Activated CD4-positive, alpha-beta memory T cell treated with anti-CD3 and anti-CD28 coated beads for 36 hours (primary cell): ENCODE results near the gene MYO3A. TPM values are rescaled to one million over a fixed set of nuclear protein-coding genes. Genes with fewer than 3 reads are reported as not detected.

Experiments
- CTCF ChIA-PET: fragments of 350-600 bp; sonication (Branson Sonifier 250); formaldehyde crosslinking; loops from one replicate; lab custom pipeline; 2021; ENCODE audit warnings: antibody characterized with exemption, inconsistent platforms; lab: Charles Lee
- POLR2A ChIA-PET: fragments of 350-600 bp; sonication (Branson Sonifier 250); formaldehyde crosslinking; loops from one replicate; lab custom pipeline; 2021; ENCODE audit warnings: antibody characterized with exemption; lab: Charles Lee
- DNase-seq: peaks from one replicate; pipeline ENCODE4 v3.0.0-alpha.2; 2020
- H3K27ac Mint-ChIP-seq: one replicate; pipeline ENCODE4 v1.8.0; 2021; ENCODE audit warnings: mixed read lengths
- H3K27me3 Mint-ChIP-seq: one replicate; pipeline ENCODE4 v1.8.0; 2021; ENCODE audit warnings: mixed read lengths
- H3K36me3 Mint-ChIP-seq: one replicate; pipeline ENCODE4 v1.8.0; 2021; ENCODE audit warnings: mixed read lengths
- H3K4me1 Mint-ChIP-seq: one replicate; pipeline ENCODE4 v1.8.0; 2021; ENCODE audit warnings: low read depth, mixed read lengths
- H3K4me3 Mint-ChIP-seq: one replicate; pipeline ENCODE4 v1.8.0; 2021; ENCODE audit warnings: mild to moderate bottlenecking, mixed read lengths
- H3K9me3 Mint-ChIP-seq: one replicate; pipeline ENCODE4 v1.8.0; 2021; ENCODE audit warnings: mixed read lengths
- intact Hi-C: fragments of 100-400 bp; cut with micrococcal nuclease; formaldehyde crosslinking; loops from one replicate; pipeline ENCODE4 v1.15.1; 2023
- total RNA-seq, 2 experiments: library from RNA; stranded (reverse); gene quantifications; one replicate each; pipeline ENCODE4 v1.2.3, GENCODE V29; 2021

MYO3A gene
- total RNA-seq: not detected

DNA sequence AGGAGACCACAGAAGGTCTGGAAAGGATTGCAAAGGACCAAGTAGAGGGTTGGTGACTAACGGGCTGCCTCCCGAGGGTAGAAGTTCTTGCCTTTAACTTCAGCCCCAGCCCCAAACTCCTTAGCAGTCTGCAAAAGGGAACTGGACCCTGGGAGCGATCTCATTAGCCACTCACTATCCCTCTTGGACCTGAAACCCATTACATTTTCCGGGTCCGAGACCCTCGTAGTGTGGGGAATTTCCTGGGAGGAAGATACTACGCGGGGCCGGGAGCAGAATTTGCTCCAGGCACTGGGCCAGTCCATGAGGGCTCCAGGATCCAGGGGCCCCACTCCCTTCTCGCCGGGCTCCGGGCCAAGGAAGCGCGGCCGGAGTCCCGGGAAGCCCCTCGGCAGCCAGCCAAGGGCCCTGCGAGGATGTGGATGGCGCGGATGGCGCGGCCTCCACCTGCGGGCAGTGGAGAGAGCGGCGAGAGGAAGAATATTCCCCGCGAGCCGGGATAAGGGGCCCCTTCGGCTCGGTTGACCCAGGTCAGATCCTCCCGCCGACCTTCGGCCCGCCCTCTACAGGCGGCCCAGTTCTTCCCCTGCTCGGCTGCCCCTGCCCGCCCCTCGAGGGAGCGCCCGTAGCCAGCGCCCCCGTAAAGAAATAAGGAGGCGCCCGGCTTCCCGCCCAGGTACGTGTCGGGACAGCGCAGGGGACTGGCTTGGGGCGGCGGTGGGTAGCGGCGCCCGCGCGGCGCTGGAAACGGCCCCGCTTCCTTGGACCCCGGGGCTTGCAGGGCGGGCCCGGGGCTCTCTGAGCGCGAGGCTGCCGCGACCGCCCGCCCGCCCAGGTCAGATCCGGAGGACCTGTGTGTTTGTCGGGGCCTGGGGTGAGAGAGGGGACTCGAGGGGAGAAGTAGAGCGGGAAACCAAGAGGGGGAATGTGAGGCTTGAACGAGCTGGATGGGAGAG is at the start of gene MYO3A:
TSS of gene MYO3A (plus strand) at position 577 of the 956 bp plus-strand sequence. CDS start 17,882 bp downstream, outside the sequence.
- intact Hi-C loops: no loop called here
- no peaks in the 10 kb centered on the region for H3K36me3 Mint-ChIP-seq
- POLR2A ChIA-PET: no interaction called here
- no peak within 1 kb of the TSS for H3K27ac Mint-ChIP-seq
- H3K9me3 Mint-ChIP-seq: no peaks in the 10 kb centered on the region
- CTCF ChIA-PET: interaction anchor here (0.6 kb wide), 1 partner anchor 62 kb away, joined by 5 read pairs; no protein-coding TSS in a partner anchor
- peak within 1 kb of the TSS; percentile 40 for H3K4me3 Mint-ChIP-seq
- H3K4me1 Mint-ChIP-seq: peaks cover 5% of the 10 kb centered on the region
- no peak for DNase-seq
- peaks cover 35% of the 10 kb centered on the region for H3K27me3 Mint-ChIP-seq

DNA sequence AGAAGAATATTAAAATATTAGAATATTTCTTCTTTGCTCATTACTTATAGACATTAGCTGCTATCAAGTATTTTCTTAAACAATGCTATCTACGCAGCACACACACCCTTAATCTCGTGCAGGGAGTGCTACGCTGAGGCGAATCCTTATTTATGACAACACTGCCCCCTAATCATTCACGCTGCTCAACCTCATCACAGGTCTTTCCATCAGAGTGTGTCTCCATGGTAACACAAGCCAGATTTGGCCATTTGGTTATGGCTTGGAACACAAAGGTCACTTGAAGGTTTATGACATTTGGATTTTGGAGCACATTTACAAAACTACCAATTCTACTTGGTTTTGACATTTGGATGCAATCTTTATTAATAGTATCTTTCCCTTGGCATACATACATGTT is 45.4 kb upstream of the MYO3A start:
- no peaks in the 10 kb centered on the region for H3K4me1 Mint-ChIP-seq
- no peaks in the 10 kb centered on the region for H3K27me3 Mint-ChIP-seq
- H3K27ac Mint-ChIP-seq: no peak overlapping the region
- no peaks in the 10 kb centered on the region for H3K36me3 Mint-ChIP-seq
- CTCF ChIA-PET: no interaction called here
- POLR2A ChIA-PET: no interaction called here
- no peaks in the 10 kb centered on the region for H3K9me3 Mint-ChIP-seq
- DNase-seq: no peak
- intact Hi-C loops: no loop called here
- no peak overlapping the region for H3K4me3 Mint-ChIP-seq

- Mint-ChIP-seq H3K27ac (no peak overlapping the region), H3K4me1 (no peaks in the 10 kb centered on the region), H3K9me3 (no peaks in the 10 kb centered on the region), H3K27me3 (no peaks in the 10 kb centered on the region), H3K4me3 (no peak overlapping the region), H3K36me3 (no peaks in the 10 kb centered on the region)
- CTCF ChIA-PET: no interaction called here
- intact Hi-C loops: no loop called here
- POLR2A ChIA-PET: no interaction called here
- no peak for DNase-seq
These were observed 43.0 kb upstream of the MYO3A start for GRCh38 chr10:25890995-25891394.

DNA sequence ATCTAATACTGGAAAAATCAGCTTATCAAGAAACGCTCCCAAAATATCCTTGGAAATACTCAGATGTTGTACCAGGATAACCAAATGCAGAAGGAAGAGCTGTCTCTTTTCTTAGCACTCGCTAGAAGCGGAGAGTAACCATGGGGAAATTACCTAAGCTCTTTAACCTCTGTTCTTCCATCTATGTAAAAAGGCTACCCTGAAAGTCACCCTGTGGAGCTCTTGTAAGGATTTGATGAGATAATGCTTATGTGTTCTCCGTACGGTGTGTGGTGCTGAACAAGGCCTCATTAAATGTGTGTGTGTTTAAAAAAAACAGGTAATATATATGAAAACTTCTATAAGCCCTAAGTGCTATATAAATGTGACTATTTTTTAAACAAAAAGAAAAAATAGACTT is 38.2 kb upstream of the MYO3A start:
- CTCF ChIA-PET: interaction anchor here (2.1 kb wide), 1 partner anchor 20 kb away, joined by 6 read pairs; no protein-coding TSS in a partner anchor
- no peak overlapping the region for H3K27ac Mint-ChIP-seq
- H3K4me1 Mint-ChIP-seq: no peaks in the 10 kb centered on the region
- intact Hi-C loops: no loop called here
- H3K9me3 Mint-ChIP-seq: no peaks in the 10 kb centered on the region
- DNase-seq: no peak
- H3K4me3 Mint-ChIP-seq: no peak overlapping the region
- no peaks in the 10 kb centered on the region for H3K27me3 Mint-ChIP-seq
- POLR2A ChIA-PET: no interaction called here
- no peaks in the 10 kb centered on the region for H3K36me3 Mint-ChIP-seq

DNA sequence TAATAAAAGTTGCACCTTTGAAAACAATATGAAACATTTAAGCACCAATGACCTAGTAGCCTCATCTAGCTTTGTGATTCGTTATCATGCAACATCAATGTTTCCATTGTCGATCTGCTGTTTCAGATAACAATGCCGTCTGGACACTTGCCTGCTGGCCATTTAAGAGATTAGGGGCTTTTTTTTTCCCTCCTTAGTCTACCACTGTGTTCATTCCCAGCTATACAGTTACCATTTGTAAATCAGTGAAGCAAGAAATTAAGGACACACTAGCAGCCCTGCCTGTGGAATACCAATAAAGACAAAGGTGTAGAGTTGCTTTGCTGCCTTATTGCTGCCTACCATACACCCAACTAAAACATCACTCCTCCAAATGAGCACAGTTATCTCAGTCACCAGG is 37.6 kb upstream of the MYO3A start:
- POLR2A ChIA-PET: no interaction called here
- Mint-ChIP-seq H3K4me3 (no peak overlapping the region), H3K9me3 (no peaks in the 10 kb centered on the region)

DNA sequence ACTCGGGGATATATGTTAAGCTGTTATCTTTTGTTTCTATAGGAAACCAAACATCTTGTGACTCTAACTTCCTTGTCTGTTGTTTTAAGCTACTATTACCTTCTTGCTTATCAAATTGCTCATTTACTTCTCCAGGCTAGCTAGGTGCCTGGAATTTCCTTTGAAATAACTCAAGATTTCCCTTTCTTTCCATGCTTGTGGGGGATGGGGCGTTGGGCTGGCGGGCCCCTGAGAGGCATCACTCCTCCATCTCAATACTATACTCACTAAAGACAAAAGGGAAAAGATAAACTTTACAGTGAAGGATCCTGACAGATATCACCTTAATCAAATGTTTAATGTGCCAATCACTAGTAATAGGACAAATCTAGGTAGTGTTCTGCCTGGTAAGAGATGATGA is 34.7 kb upstream of the MYO3A start:
- Mint-ChIP-seq H3K27ac (no peak overlapping the region), H3K4me1 (no peaks in the 10 kb centered on the region), H3K9me3 (no peaks in the 10 kb centered on the region), H3K27me3 (no peaks in the 10 kb centered on the region), H3K4me3 (no peak overlapping the region), H3K36me3 (no peaks in the 10 kb centered on the region)
- POLR2A ChIA-PET: no interaction called here
- intact Hi-C loops: no loop called here
- no peak for DNase-seq
- CTCF ChIA-PET: interaction anchor here (1.3 kb wide), 1 partner anchor 23 kb away, joined by 4 read pairs; no protein-coding TSS in a partner anchor

More for the DNA sequence above, 37.6 kb upstream of the MYO3A start:
- CTCF ChIA-PET: interaction anchor here (2.1 kb wide), 1 partner anchor 21 kb away, joined by 6 read pairs; no protein-coding TSS in a partner anchor
- no peak for DNase-seq
- intact Hi-C loops: no loop called here
- Mint-ChIP-seq H3K27me3 (no peaks in the 10 kb centered on the region), H3K27ac (no peak overlapping the region), H3K4me1 (no peaks in the 10 kb centered on the region), H3K36me3 (no peaks in the 10 kb centered on the region)

DNA sequence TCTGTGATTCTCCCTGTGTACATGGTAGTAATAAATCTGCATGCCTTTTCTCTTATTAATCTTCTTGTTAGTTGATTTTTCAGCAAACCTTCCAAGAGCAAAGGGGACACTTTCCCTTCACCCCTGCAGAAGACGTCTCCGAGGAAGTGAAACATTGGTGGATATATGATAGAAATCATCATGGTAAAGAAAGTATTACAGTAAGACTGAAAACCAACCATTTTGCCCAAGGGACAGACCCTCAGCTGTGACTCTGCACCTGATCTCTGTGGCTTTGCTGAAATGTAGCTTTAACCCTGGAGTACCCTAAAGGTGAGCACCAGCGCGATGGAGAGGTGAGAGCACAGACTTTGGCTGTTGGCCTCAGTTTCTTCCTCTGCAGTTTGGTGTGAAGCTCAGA is 32.8 kb upstream of the MYO3A start:
- H3K4me1 Mint-ChIP-seq: no peaks in the 10 kb centered on the region
- H3K36me3 Mint-ChIP-seq: no peaks in the 10 kb centered on the region
- no peak for DNase-seq
- H3K4me3 Mint-ChIP-seq: no peak overlapping the region
- H3K9me3 Mint-ChIP-seq: no peaks in the 10 kb centered on the region
- intact Hi-C loops: no loop called here
- no peaks in the 10 kb centered on the region for H3K27me3 Mint-ChIP-seq
- CTCF ChIA-PET: no interaction called here
- POLR2A ChIA-PET: no interaction called here
- H3K27ac Mint-ChIP-seq: no peak overlapping the region

GRCh38 chr10:25902002-25902401 is 32.0 kb upstream of the MYO3A start:
- Mint-ChIP-seq H3K4me3 (no peak overlapping the region), H3K4me1 (no peaks in the 10 kb centered on the region), H3K9me3 (no peaks in the 10 kb centered on the region), H3K27ac (no peak overlapping the region), H3K36me3 (no peaks in the 10 kb centered on the region), H3K27me3 (no peaks in the 10 kb centered on the region)
- no peak for DNase-seq
- POLR2A ChIA-PET: no interaction called here
- CTCF ChIA-PET: no interaction called here
- intact Hi-C loops: no loop called here

DNA sequence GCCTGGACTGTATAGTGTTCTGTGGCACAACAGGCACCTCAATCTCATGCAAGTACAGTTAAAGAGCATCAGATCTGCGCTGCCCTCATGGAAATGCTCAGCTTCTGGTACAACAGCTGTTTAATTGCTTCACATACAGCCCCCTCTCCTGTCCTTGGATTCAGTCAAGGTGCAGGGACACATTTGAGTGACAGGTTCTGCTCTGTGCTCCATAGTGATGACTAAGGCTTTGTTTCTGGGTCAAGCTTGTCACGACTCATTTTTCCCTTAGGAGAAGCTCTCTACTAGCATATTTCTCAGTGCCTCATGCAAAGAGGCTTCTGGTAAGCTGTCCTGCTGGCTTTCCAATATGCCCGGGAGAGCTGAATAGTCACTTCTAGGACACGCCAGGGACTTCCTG is 26.8 kb upstream of the MYO3A start:
- no peaks in the 10 kb centered on the region for H3K4me1 Mint-ChIP-seq
- H3K9me3 Mint-ChIP-seq: peaks cover 5% of the 10 kb centered on the region
- H3K27me3 Mint-ChIP-seq: peaks cover 2% of the 10 kb centered on the region
- intact Hi-C loops: no loop called here
- H3K4me3 Mint-ChIP-seq: no peak overlapping the region
- no peak overlapping the region for H3K27ac Mint-ChIP-seq
- no peaks in the 10 kb centered on the region for H3K36me3 Mint-ChIP-seq
- DNase-seq: no peak
- CTCF ChIA-PET: interaction anchor here (1.5 kb wide), 1 partner anchor 32 kb away, joined by 5 read pairs; no protein-coding TSS in a partner anchor
- POLR2A ChIA-PET: no interaction called here

DNA sequence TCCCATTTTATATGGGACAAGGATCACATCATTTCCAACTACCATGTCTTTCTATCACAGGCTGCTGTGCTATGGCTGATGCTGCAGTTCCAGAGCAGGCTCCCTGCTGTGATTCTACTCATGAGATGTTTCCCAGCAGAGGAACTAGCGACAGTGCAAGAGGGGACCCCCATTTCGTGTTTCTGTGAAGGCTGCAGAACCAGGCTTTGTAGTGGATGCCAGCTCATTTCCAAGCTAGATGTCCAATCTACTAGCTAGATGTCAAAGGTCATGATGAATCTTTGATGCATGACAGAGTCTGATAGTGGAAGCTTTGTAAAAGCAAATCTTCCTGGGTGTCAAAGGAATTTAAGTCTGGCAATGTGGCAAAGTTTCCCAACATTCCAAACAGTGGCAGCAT is 21.2 kb upstream of the MYO3A start:
- Mint-ChIP-seq H3K4me3 (no peak overlapping the region), H3K27me3 (peaks cover under 1% of the 10 kb centered on the region), H3K36me3 (no peaks in the 10 kb centered on the region), H3K9me3 (peaks cover 5% of the 10 kb centered on the region), H3K4me1 (no peaks in the 10 kb centered on the region), H3K27ac (no peak overlapping the region)
- ChIA-PET POLR2A (no interaction called here), CTCF (no interaction called here)
- DNase-seq: no peak
- intact Hi-C loops: no loop called here

- no peaks in the 10 kb centered on the region for H3K9me3 Mint-ChIP-seq
- H3K27me3 Mint-ChIP-seq: no peaks in the 10 kb centered on the region
- ChIA-PET CTCF (no interaction called here), POLR2A (no interaction called here)
- H3K4me3 Mint-ChIP-seq: no peak overlapping the region
- no peak overlapping the region for H3K27ac Mint-ChIP-seq
- no peaks in the 10 kb centered on the region for H3K4me1 Mint-ChIP-seq
- DNase-seq: no peak
- H3K36me3 Mint-ChIP-seq: no peaks in the 10 kb centered on the region
- intact Hi-C loops: no loop called here
These were observed 19.3 kb upstream of the MYO3A start for GRCh38 chr10:25914776-25915175.

DNA sequence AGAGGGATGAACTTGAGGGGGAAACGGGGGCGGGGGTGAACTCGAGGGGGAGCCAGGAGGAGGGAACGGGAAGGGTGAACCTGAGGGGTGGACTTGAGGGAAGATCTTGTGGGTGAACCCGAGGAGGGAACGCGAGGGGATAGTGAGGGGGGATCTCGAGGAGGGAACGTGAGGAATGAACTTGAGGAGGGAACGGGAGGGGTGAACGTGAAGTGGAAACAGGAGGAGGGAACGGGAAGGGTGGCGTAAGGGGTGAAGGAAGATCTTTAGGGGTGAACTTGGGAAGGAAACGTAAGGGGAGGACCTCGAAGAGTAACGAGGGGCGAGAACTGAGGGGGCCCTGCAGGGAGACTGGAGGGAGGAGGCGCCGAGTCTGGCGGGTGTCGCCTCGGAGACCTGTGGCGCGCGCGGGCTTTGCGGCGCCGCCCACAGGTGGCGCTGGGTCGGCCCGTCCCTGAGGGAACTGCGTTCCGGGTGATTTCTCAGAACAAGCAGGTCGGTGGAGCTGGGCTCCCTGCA is 651 bp downstream of the MYO3A start:
- peaks cover 28% of the 10 kb centered on the region for H3K27me3 Mint-ChIP-seq
- peaks cover 5% of the 10 kb centered on the region for H3K4me1 Mint-ChIP-seq
- no peaks in the 10 kb centered on the region for H3K36me3 Mint-ChIP-seq
- H3K4me3 Mint-ChIP-seq: peak overlapping the region; percentile 40
- intact Hi-C loops: no loop called here
- no peak overlapping the region for H3K27ac Mint-ChIP-seq
- POLR2A ChIA-PET: no interaction called here
- CTCF ChIA-PET: interaction anchor here (0.6 to 1.0 kb wide), 2 partner anchors 59 to 63 kb away, joined by 4 to 5 read pairs; no protein-coding TSS in a partner anchor
- DNase-seq: peak; percentile 17
- H3K9me3 Mint-ChIP-seq: no peaks in the 10 kb centered on the region
